ENCODE measurements around the gene LUC7L. TPM values are rescaled to one million over a fixed set of nuclear protein-coding genes. Genes with fewer than 3 reads are reported as not detected.

LUC7L gene
- total RNA-seq = 100 to 1,000 TPM in 4 of 5 experiments, 10 to 100 TPM in 1; 64.7 to 177 (median 154) TPM
- 10 to 100 TPM in 1 of 2 donors, 1 to 10 TPM in 1; 6.9 to 16.3 TPM for polyA plus RNA-seq
- 168 reads per million, percentile 91 among the genes with 10 or more reads in this experiment for total RNA-seq

- peaks cover 14 to 18% of the 10 kb centered on the region in 2 donors for H3K4me1 ChIP-seq (ENCODE audit: control insufficient read depth in 2 of 2, insufficient read depth in 2 of 2, low read length in 2 of 2)
- H3K4me3 ChIP-seq (ENCODE audit: low read length) = peak within 1 kb of the TSS; percentile 69
- DNase-seq = peak; percentile 78 to 90 (median 85)
- no peaks in the 10 kb centered on the region for H3K27me3 Mint-ChIP-seq
- ATAC-seq = peak; percentile 95
- H3K4me3 Mint-ChIP-seq = peak within 1 kb of the TSS; percentile 87 to 96 (median 90)
- POLR2A ChIA-PET = interaction anchor here (0.5 to 1.8 kb wide), 16 partner anchors 9 to 197 kb away, joined by 3 to 13 read pairs (median 3); partner anchors contain the start of genes AXIN1, HBQ1 and MRPL28
- peak within 1 kb of the TSS; percentile 98 for H3K27ac ChIP-seq (ENCODE audit: low read depth, low read length)
- H3K9me3 ChIP-seq (ENCODE audit: control insufficient read depth in 2 of 3, low read length in 3 of 3) = no peaks in the 10 kb centered on the region
- peaks cover 4 to 19% (median 7%) of the 10 kb centered on the region in 5 donors for H3K36me3 Mint-ChIP-seq
- H3K27me3 ChIP-seq (ENCODE audit: control insufficient read depth in 2 of 2, insufficient read depth in 2 of 2, low read length in 2 of 2) = no peaks in the 10 kb centered on the region
- CTCF ChIA-PET = interaction anchor here (0.6 to 1.6 kb wide), 3 partner anchors 34 to 213 kb away, joined by 3 to 4 read pairs (median 4); no protein-coding TSS in a partner anchor
- H3K36me3 ChIP-seq (ENCODE audit: control insufficient read depth in 2 of 3, insufficient read depth in 3 of 3, low read length in 3 of 3) = peaks cover 6 to 31% (median 18%) of the 10 kb centered on the region in 3 experiments
- intact Hi-C loops (cut with micrococcal nuclease) = loop anchor here (1.0 kb wide), 1 partner anchor 123 kb away; the partner anchor contains the start of gene AXIN1 (in 2 of the 2)
- H3K4me1 Mint-ChIP-seq = peaks cover 13 to 40% (median 33%) of the 10 kb centered on the region in 7 donors
- H3K27ac Mint-ChIP-seq = peak within 1 kb of the TSS; percentile 82 to 94 (median 92)
- no peaks in the 10 kb centered on the region for H3K9me3 Mint-ChIP-seq
Measured at GRCh38 chr16:228852-229730, at the start of gene LUC7L. LUC7L (minus strand) TSS chr16:229449; CDS start chr16:229339, 110 bp downstream.

DNA sequence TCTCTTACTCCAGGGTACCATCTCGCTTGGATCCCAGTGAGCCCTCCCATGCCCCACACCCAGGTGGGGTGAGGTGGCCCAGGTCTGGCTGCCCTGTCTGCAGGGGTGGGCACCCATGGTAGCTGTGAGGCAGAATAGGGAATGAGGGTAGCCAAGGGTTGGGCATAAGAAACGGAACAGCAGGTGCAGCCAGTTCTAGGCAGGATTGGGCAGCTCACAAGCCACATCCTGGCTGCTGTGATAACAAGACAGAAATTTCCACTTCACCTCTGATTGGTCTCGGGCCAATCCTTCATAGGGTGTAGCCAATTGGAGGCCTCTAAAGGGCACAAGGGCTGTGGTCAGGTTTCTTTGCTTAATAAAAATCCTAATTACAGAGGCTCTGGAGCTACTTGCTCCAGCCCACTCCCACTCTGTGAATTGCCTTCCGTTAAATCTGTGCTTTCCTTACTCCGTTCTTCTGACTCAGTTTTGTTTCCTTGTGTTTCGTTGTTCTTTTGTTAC, 49.7 kb upstream of the LUC7L start:
- intact Hi-C loops (cut with micrococcal nuclease) = loop anchor here in 1 of 2 donors (5.0 kb wide), 1 partner anchor 37 kb away; no protein-coding TSS in a partner anchor
- peak overlapping the region in 4 of 10 donors; percentile 0 to 45 (median 8) for H3K4me3 Mint-ChIP-seq

GRCh38 chr16:276426-277077, 47.3 kb upstream of the LUC7L start:
- no peak for ATAC-seq
- peaks cover 5 to 41% (median 13%) of the 10 kb centered on the region in 5 donors for H3K27me3 Mint-ChIP-seq
- Histone ChIP-seq H3K36me3 (ENCODE audit: control insufficient read depth in 2 of 3, insufficient read depth in 3 of 3, low read length in 3 of 3) (no peaks in the 10 kb centered on the region), H3K27me3 (ENCODE audit: control insufficient read depth in 2 of 2, insufficient read depth in 2 of 2, low read length in 2 of 2) (peaks cover 0 to 3% of the 10 kb centered on the region in 2 donors), H3K4me1 (ENCODE audit: control insufficient read depth in 2 of 2, insufficient read depth in 2 of 2, low read length in 2 of 2) (peaks cover 0 to 7% of the 10 kb centered on the region in 2 donors), H3K9me3 (ENCODE audit: control insufficient read depth in 2 of 3, low read length in 3 of 3) (no peaks in the 10 kb centered on the region), H3K4me3 (ENCODE audit: low read length) (no peak overlapping the region), H3K27ac (ENCODE audit: low read depth, low read length) (no peak overlapping the region)
- H3K4me1 Mint-ChIP-seq = peaks cover 0 to 12% (median 8%) of the 10 kb centered on the region in 7 donors
- intact Hi-C loops (cut with micrococcal nuclease) = loop anchor here in 1 of 2 donors (5.0 kb wide), 1 partner anchor 34 kb away; no protein-coding TSS in a partner anchor
- POLR2A ChIA-PET = no interaction called here
- DNase-seq = no peak
- peaks cover 0 to 2% (median 0%) of the 10 kb centered on the region in 11 donors for H3K9me3 Mint-ChIP-seq
- H3K4me3 Mint-ChIP-seq = peak overlapping the region; percentile 6 to 82 (median 60)
- peak overlapping the region in 1 of 9 donors; percentile 83 for H3K27ac Mint-ChIP-seq
- H3K36me3 Mint-ChIP-seq = no peaks in the 10 kb centered on the region
- CTCF ChIA-PET = no interaction called here

More for the DNA sequence above, 49.7 kb upstream of the LUC7L start:
- ChIA-PET CTCF (no interaction called here), POLR2A (no interaction called here)
- H3K27ac Mint-ChIP-seq = no peak overlapping the region
- H3K4me3 ChIP-seq (ENCODE audit: low read length) = no peak overlapping the region
- DNase-seq (peak in 7 of 9 donors; percentile 18 to 62 (median 47)), ATAC-seq (peak; percentile 67)
- H3K27me3 ChIP-seq (ENCODE audit: control insufficient read depth in 2 of 2, insufficient read depth in 2 of 2, low read length in 2 of 2) = peaks cover 0 to 3% of the 10 kb centered on the region in 2 donors
- peaks cover 5 to 44% (median 13%) of the 10 kb centered on the region in 5 donors for H3K27me3 Mint-ChIP-seq
- no peak overlapping the region for H3K27ac ChIP-seq (ENCODE audit: low read depth, low read length)
- peaks cover 0 to 12% (median 8%) of the 10 kb centered on the region in 7 donors for H3K4me1 Mint-ChIP-seq
- H3K9me3 ChIP-seq (ENCODE audit: control insufficient read depth in 2 of 3, low read length in 3 of 3) = no peaks in the 10 kb centered on the region
- no peaks in the 10 kb centered on the region for H3K36me3 ChIP-seq (ENCODE audit: control insufficient read depth in 2 of 3, insufficient read depth in 3 of 3, low read length in 3 of 3)
- peaks cover 0 to 2% (median 0%) of the 10 kb centered on the region in 11 donors for H3K9me3 Mint-ChIP-seq
- peaks cover 0 to 7% of the 10 kb centered on the region in 2 donors for H3K4me1 ChIP-seq (ENCODE audit: control insufficient read depth in 2 of 2, insufficient read depth in 2 of 2, low read length in 2 of 2)
- no peaks in the 10 kb centered on the region for H3K36me3 Mint-ChIP-seq

DNA sequence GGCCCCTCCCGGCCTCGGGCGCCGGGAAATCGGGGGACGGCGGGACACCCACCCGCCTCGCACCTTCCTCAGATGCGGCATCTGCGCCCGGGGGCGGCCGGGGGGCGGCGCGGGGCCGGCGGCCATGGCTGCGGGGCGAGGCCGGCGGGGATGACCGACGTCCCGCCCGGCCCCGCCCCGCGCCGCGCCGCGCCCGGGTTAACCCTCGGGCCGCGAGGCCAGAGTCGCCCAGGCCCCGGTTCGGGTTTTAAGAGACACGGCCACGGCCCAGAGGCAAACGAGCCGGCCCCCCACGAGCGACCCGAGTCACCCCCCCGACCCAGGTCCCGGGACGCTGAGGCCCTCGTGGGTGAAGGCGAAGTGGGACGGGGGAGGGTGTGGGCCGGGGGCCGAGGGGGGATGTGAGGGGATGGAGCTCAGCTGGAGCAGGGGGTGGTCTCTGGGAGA, 46.6 kb upstream of the LUC7L start, which contains the start of gene RGS11:
Gene RGS11 (minus strand): TSS at position 159 of the 447 bp plus-strand sequence. CDS start 33 bp downstream, at position 126.
- H3K27ac ChIP-seq (ENCODE audit: low read depth, low read length) = no peak within 1 kb of the TSS
- no peaks in the 10 kb centered on the region for H3K36me3 ChIP-seq (ENCODE audit: control insufficient read depth in 2 of 3, insufficient read depth in 3 of 3, low read length in 3 of 3)
- ATAC-seq (no peak), DNase-seq (no peak)
- H3K9me3 Mint-ChIP-seq = peaks cover 0 to 2% (median 0%) of the 10 kb centered on the region in 11 donors
- peaks cover 0 to 3% of the 10 kb centered on the region in 2 donors for H3K27me3 ChIP-seq (ENCODE audit: control insufficient read depth in 2 of 2, insufficient read depth in 2 of 2, low read length in 2 of 2)
- POLR2A ChIA-PET = no interaction called here
- H3K4me1 Mint-ChIP-seq = peaks cover 0 to 12% (median 8%) of the 10 kb centered on the region in 7 donors
- CTCF ChIA-PET = no interaction called here
- H3K27ac Mint-ChIP-seq = peak within 1 kb of the TSS in 1 of 9 donors; percentile 83
- H3K27me3 Mint-ChIP-seq = peaks cover 5 to 37% (median 13%) of the 10 kb centered on the region in 5 donors
- intact Hi-C loops (cut with micrococcal nuclease) = loop anchor here in 1 of 2 donors (5.0 kb wide), 1 partner anchor 34 kb away; no protein-coding TSS in a partner anchor
- peaks cover 0 to 7% of the 10 kb centered on the region in 2 donors for H3K4me1 ChIP-seq (ENCODE audit: control insufficient read depth in 2 of 2, insufficient read depth in 2 of 2, low read length in 2 of 2)
- H3K36me3 Mint-ChIP-seq = no peaks in the 10 kb centered on the region
- no peak within 1 kb of the TSS for H3K4me3 ChIP-seq (ENCODE audit: low read length)
- no peaks in the 10 kb centered on the region for H3K9me3 ChIP-seq (ENCODE audit: control insufficient read depth in 2 of 3, low read length in 3 of 3)
- H3K4me3 Mint-ChIP-seq = peak within 1 kb of the TSS; percentile 10 to 82 (median 60)

DNA sequence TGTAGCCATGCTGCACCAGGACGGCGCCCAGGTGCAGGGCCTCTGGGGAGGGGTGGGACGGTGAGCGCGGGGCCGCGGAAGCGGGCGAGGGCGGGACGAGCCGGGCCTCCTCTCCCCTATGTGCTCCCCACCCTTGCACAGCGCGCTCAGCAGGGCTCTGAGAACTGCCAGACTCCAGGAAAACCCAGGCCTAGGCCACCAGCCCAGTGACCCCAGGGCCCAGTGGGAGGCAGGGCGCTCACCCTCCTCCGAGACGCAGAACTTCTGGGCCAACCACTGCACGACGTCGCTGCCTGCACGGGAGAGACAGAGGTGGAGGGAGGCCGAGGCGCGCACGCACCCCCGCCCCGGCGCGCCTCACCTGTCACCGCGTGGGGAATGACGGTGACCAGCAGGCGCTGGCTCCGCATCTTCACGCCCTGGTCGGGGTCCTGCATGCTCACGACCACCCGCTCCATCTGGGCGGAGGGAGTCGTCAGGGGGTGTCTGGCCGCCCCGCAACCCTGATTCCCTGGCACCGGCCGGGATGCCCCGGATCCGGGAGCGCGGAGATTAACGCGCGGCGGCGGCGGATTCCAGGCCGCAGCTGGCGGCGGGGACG, 45.9 kb upstream of the LUC7L start:
- peaks cover 0 to 12% (median 8%) of the 10 kb centered on the region in 7 donors for H3K4me1 Mint-ChIP-seq
- H3K27ac ChIP-seq (ENCODE audit: low read depth, low read length) = no peak overlapping the region
- ATAC-seq (peak; percentile 34), DNase-seq (peak in 3 of 9 donors; percentile 16 to 25 (median 18))
- H3K36me3 Mint-ChIP-seq = no peaks in the 10 kb centered on the region
- intact Hi-C loops (cut with micrococcal nuclease) = loop anchor here in 1 of 2 donors (5.0 kb wide), 1 partner anchor 33 kb away; no protein-coding TSS in a partner anchor
- peaks cover 0 to 3% of the 10 kb centered on the region in 2 donors for H3K27me3 ChIP-seq (ENCODE audit: control insufficient read depth in 2 of 2, insufficient read depth in 2 of 2, low read length in 2 of 2)
- no peak overlapping the region for H3K4me3 ChIP-seq (ENCODE audit: low read length)
- H3K9me3 ChIP-seq (ENCODE audit: control insufficient read depth in 2 of 3, low read length in 3 of 3) = no peaks in the 10 kb centered on the region
- no peaks in the 10 kb centered on the region for H3K36me3 ChIP-seq (ENCODE audit: control insufficient read depth in 2 of 3, insufficient read depth in 3 of 3, low read length in 3 of 3)
- peaks cover 0 to 7% of the 10 kb centered on the region in 2 donors for H3K4me1 ChIP-seq (ENCODE audit: control insufficient read depth in 2 of 2, insufficient read depth in 2 of 2, low read length in 2 of 2)
- peak overlapping the region; percentile 10 to 79 (median 58) for H3K4me3 Mint-ChIP-seq
- ChIA-PET CTCF (no interaction called here), POLR2A (no interaction called here)
- H3K27me3 Mint-ChIP-seq = peaks cover 5 to 37% (median 13%) of the 10 kb centered on the region in 5 donors
- no peak overlapping the region for H3K27ac Mint-ChIP-seq
- H3K9me3 Mint-ChIP-seq = peaks cover 0 to 2% (median 0%) of the 10 kb centered on the region in 11 donors
